ENCODE data around the gene CRISP3. TPM values are rescaled to one million over a fixed set of nuclear protein-coding genes. Genes with fewer than 3 reads are reported as not detected.

The CRISP3 gene
- total and polyA plus RNA-seq, 9 of the 15 experiments (the other 6 are each of a cell fraction or from before 2014, with no cell fraction given): 0.21 to 2.0 (median 0.58) TPM

GRCh38 chr6:49698478-49698877, 45.7 kb downstream of the CRISP3 start (continued):
- TF ChIP-seq, protein P1, sequence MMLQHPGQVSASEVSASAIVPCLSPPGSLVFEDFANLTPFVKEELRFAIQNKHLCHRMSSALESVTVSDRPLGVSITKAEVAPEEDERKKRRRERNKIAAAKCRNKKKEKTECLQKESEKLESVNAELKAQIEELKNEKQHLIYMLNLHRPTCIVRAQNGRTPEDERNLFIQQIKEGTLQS (IDR thresholded peaks at IDR 0.05): no peak
- TF ChIP-seq, protein P1 (CRISPR knock-in tag; conservative IDR thresholded peaks at IDR 0.05): no peak
- TF ChIP-seq, protein P2, sequence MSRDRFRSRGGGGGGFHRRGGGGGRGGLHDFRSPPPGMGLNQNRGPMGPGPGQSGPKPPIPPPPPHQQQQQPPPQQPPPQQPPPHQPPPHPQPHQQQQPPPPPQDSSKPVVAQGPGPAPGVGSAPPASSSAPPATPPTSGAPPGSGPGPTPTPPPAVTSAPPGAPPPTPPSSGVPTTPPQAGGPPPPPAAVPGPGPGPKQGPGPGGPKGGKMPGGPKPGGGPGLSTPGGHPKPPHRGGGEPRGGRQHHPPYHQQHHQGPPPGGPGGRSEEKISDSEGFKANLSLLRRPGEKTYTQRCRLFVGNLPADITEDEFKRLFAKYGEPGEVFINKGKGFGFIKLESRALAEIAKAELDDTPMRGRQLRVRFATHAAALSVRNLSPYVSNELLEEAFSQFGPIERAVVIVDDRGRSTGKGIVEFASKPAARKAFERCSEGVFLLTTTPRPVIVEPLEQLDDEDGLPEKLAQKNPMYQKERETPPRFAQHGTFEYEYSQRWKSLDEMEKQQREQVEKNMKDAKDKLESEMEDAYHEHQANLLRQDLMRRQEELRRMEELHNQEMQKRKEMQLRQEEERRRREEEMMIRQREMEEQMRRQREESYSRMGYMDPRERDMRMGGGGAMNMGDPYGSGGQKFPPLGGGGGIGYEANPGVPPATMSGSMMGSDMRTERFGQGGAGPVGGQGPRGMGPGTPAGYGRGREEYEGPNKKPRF (IDR thresholded peaks at IDR 0.05; ENCODE audit: low read depth, low read length): no peak
- TF ChIP-seq ZBTB26 (CRISPR knock-in tag; IDR thresholded peaks at IDR 0.05) (no peak), ZNF57 (CRISPR knock-in tag; IDR thresholded peaks at IDR 0.05) (no peak), POLR2B (IDR thresholded peaks at IDR 0.05; ENCODE audit: low read depth, partially characterized antibody) (no peak), E2F3 (CRISPR knock-in tag; IDR thresholded peaks at IDR 0.05) (no peak), ETV1 (tag; conservative IDR thresholded peaks at IDR 0.05; ENCODE audit: low read depth) (no peak), SIN3A (IDR thresholded peaks at IDR 0.05; ENCODE audit: borderline replicate concordance in 2 of 2, control insufficient read depth in 1 of 2, low read depth in 2 of 2, low read length in 2 of 2) (no peak), MAFF (IDR thresholded peaks at IDR 0.05; ENCODE audit: low read length) (no peak), GMEB1 (CRISPR knock-in tag; IDR thresholded peaks at IDR 0.05) (no peak), PPARD (CRISPR knock-in tag; IDR thresholded peaks at IDR 0.05) (no peak), TFAM (CRISPR knock-in tag; conservative IDR thresholded peaks at IDR 0.05) (no peak), NCOR1 (IDR thresholded peaks at IDR 0.05) (no peak), TAF7 (tag; IDR thresholded peaks at IDR 0.05) (no peak), ARID1B (IDR thresholded peaks at IDR 0.05) (peak; percentile 47; the same call in 1 of the 2 replicates), SRSF7 (optimal IDR thresholded peaks at IDR 0.05; ENCODE audit: low read depth, low read length) (no peak), ZNF780A (CRISPR knock-in tag; IDR thresholded peaks at IDR 0.05) (no peak), ZNF668 (CRISPR knock-in tag; IDR thresholded peaks at IDR 0.05) (no peak), ZNF707 (CRISPR knock-in tag; conservative IDR thresholded peaks at IDR 0.05) (no peak)
- TF ChIP-seq, protein P3, sequence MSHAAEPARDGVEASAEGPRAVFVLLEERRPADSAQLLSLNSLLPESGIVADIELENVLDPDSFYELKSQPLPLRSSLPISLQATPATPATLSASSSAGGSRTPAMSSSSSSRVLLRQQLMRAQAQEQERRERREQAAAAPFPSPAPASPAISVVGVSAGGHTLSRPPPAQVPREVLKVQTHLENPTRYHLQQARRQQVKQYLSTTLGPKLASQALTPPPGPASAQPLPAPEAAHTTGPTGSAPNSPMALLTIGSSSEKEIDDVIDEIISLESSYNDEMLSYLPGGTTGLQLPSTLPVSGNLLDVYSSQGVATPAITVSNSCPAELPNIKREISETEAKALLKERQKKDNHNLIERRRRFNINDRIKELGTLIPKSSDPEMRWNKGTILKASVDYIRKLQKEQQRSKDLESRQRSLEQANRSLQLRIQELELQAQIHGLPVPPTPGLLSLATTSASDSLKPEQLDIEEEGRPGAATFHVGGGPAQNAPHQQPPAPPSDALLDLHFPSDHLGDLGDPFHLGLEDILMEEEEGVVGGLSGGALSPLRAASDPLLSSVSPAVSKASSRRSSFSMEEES (CRISPR knock-in tag; IDR thresholded peaks at IDR 0.05): no peak

All from K562 (cell line).